IMR-90 (cell line): ENCODE measurements around the gene TTF1. TPM values are rescaled to one million over a fixed set of nuclear protein-coding genes. Genes with fewer than 3 reads are reported as not detected.

Experiments used
- ATAC-seq: fragments of 200-7000 bp; cut with Tn5 transposase; 2 replicates; pipeline ENCODE4 v1.9.1; 2020; ENCODE audit warnings: low read depth, mild to moderate bottlenecking, moderate library complexity
- BruUV-seq: library from RNA; stranded (reverse); fragments of 400-500 nt; replicated peaks from 2 replicates; lab custom pipeline; 2021; lab: Mats Ljungman, UMichigan
- CTCF ChIA-PET: fragments of 300-600 bp; formaldehyde crosslinking; extraction: SDS; loops from one replicate; lab custom pipeline; 2021; ENCODE audit warnings: antibody characterized with exemption; lab: Yijun Ruan, JAX
- POLR2A ChIA-PET: fragments of 300-600 bp; sonication (Branson Sonifier 250); formaldehyde crosslinking; loops from one replicate; lab custom pipeline; 2022; ENCODE audit warnings: antibody characterized with exemption; ENCODE audit not compliant: unreplicated experiment; lab: Charles Lee
- DNase-seq: peaks from one replicate; pipeline ENCODE4 v3.0.0; 2013
- H2AFZ ChIP-seq: replicated peaks from 2 replicates; pipeline ENCODE3; 2013; ENCODE audit warnings: low read length, mild to moderate bottlenecking; ENCODE audit not compliant: poor library complexity
- H2AK5ac ChIP-seq: 2 replicates; pipeline ENCODE4 v1.6.1; 2013; ENCODE audit warnings: low read depth, low read length, inconsistent platforms
- H2AK9ac ChIP-seq: replicated peaks from 2 replicates; pipeline ENCODE3; 2013; ENCODE audit warnings: mild to moderate bottlenecking, low read depth, low read length, moderate library complexity; ENCODE audit not compliant: poor library complexity
- H2BK120ac ChIP-seq: 2 replicates; pipeline ENCODE4 v1.6.1; 2013; ENCODE audit warnings: low read depth, low read length, inconsistent platforms
- H2BK15ac ChIP-seq: 3 replicates; pipeline ENCODE4 v1.6.1; 2013; ENCODE audit warnings: low read depth, low read length, inconsistent platforms
- H2BK20ac ChIP-seq: 2 replicates; pipeline ENCODE4 v1.6.1; 2013; ENCODE audit warnings: low read depth, mild to moderate bottlenecking, inconsistent platforms, low read length, moderate library complexity
- H2BK5ac ChIP-seq: 2 replicates; pipeline ENCODE4 v1.6.1; 2013; ENCODE audit warnings: mild to moderate bottlenecking, low read depth, low read length, inconsistent platforms; ENCODE audit not compliant: poor library complexity, severe bottlenecking
- H3K14ac ChIP-seq: replicated peaks from 2 replicates; pipeline ENCODE4 v1.6.1; 2013; ENCODE audit warnings: low read depth, low read length, inconsistent platforms
- H3K18ac ChIP-seq: 2 replicates; pipeline ENCODE4 v1.6.1; 2013; ENCODE audit warnings: low read depth, low read length, control low read depth
- H3K23ac ChIP-seq: 2 replicates; pipeline ENCODE4 v1.6.1; 2013; ENCODE audit warnings: low read depth, low read length, inconsistent platforms
- H3K27ac ChIP-seq: 2 replicates; pipeline ENCODE4 v1.5.1; 2013; ENCODE audit warnings: mild to moderate bottlenecking, control low read depth, low read length; ENCODE audit not compliant: insufficient read depth
- H3K27me3 ChIP-seq: 2 replicates; pipeline ENCODE4 v1.6.1; 2013; ENCODE audit warnings: low read length; ENCODE audit not compliant: control insufficient read depth, insufficient read depth
- H3K36me3 ChIP-seq: 2 replicates; pipeline ENCODE4 v1.6.1; 2013; ENCODE audit warnings: low read length, mixed read lengths; ENCODE audit not compliant: control insufficient read depth, insufficient read depth
- H3K4ac ChIP-seq: 2 replicates; pipeline ENCODE4 v1.6.1; 2013; ENCODE audit warnings: low read depth, low read length, inconsistent platforms
- H3K4me1 ChIP-seq: 2 replicates; pipeline ENCODE4 v1.6.1; 2013; ENCODE audit warnings: low read length, mixed read lengths; ENCODE audit not compliant: control insufficient read depth, insufficient read depth
- H3K4me2 ChIP-seq: 2 replicates; pipeline ENCODE4 v1.6.1; 2013; ENCODE audit warnings: low read depth, mild to moderate bottlenecking, control low read depth, low read length, moderate library complexity
- H3K4me3 ChIP-seq: 2 replicates; pipeline ENCODE4 v1.5.1; 2013; ENCODE audit warnings: low read depth, mild to moderate bottlenecking, control low read depth, low read length, moderate library complexity; ENCODE audit not compliant: insufficient read depth
- H3K56ac ChIP-seq: 2 replicates; pipeline ENCODE4 v1.6.1; 2013; ENCODE audit warnings: low read length, inconsistent platforms; ENCODE audit not compliant: insufficient read depth; ENCODE audit errors: extremely low read depth
- H3K79me1 ChIP-seq, 2 experiments: 2 replicates each; pipeline ENCODE4 v1.6.1; 2013; ENCODE audit warnings: low read length in 2 of 2, inconsistent platforms in 1 of 2, low read depth in 1 of 2
- H3K9ac ChIP-seq: 2 replicates; pipeline ENCODE4 v1.6.1; 2013; ENCODE audit warnings: low read depth, low read length, control low read depth
- H3K9me1 ChIP-seq: 2 replicates; pipeline ENCODE4 v1.6.1; 2013; ENCODE audit warnings: low read length, inconsistent platforms; ENCODE audit not compliant: insufficient read depth
- H3K9me3 ChIP-seq: 2 replicates; pipeline ENCODE4 v1.6.1; 2013; ENCODE audit warnings: low read length; ENCODE audit not compliant: control insufficient read depth, insufficient read depth
- H4K20me1 ChIP-seq: 2 replicates; pipeline ENCODE4 v1.6.1; 2013; ENCODE audit warnings: low read length, inconsistent platforms; ENCODE audit not compliant: insufficient read depth
- H4K5ac ChIP-seq: 2 replicates; pipeline ENCODE4 v1.6.1; 2013; ENCODE audit warnings: mild to moderate bottlenecking, low read depth, low read length, control low read depth
- H4K8ac ChIP-seq, 2 experiments: 2 replicates each; pipeline ENCODE4 v1.6.1; 2013; ENCODE audit warnings: low read depth in 2 of 2, low read length in 2 of 2, control low read depth in 1 of 2, inconsistent platforms in 1 of 2
- H4K91ac ChIP-seq: 2 replicates; pipeline ENCODE4 v1.6.1; 2013; ENCODE audit warnings: low read depth, low read length, inconsistent platforms; ENCODE audit not compliant: insufficient read depth
- MAFK ChIP-seq: IDR thresholded peaks from 2 replicates; pipeline ENCODE4 v1.6.1; 2012; ENCODE audit warnings: low read depth, low read length, improper control_type of control experiment
- MAZ ChIP-seq: IDR thresholded peaks from 2 replicates; pipeline ENCODE4 v1.6.1; 2012; ENCODE audit warnings: low read depth, mild to moderate bottlenecking, low read length, improper control_type of control experiment, moderate library complexity, borderline replicate concordance
- RFX5 ChIP-seq: IDR thresholded peaks from 2 replicates; pipeline ENCODE4 v1.8.0; 2012; ENCODE audit warnings: low read depth, mild to moderate bottlenecking, low read length, moderate library complexity
- SMC3 ChIP-seq: fragments of 150-350 bp; IDR thresholded peaks from 2 replicates; pipeline ENCODE4 v1.6.1; 2016; ENCODE audit warnings: low read depth, mild to moderate bottlenecking, antibody characterized with exemption, low read length, moderate library complexity
- WGBS, 2 experiments: methylation state at CpG; one replicate each; pipeline versions ENCODE4 v1.1.5 to v1.1.7; 2013; ENCODE audit warnings: missing lambda C conversion rate in 2 of 2; ENCODE audit not compliant: insufficient read length in 1 of 2; ENCODE audit errors: extremely low coverage in 2 of 2; 5-methylcytosine and 5-hydroxymethylcytosine counted together
- dilution Hi-C: fragments of 300-500 bp; cut with HindIII; formaldehyde crosslinking; loops from one replicate; pipeline ENCODE4 v1.14.3; 2018; ENCODE audit warnings: low sequenced_read_pairs; ENCODE audit not compliant: unreplicated experiment
- in situ Hi-C: fragments of 300-500 bp; cut with MboI; formaldehyde crosslinking; loops from 3 replicates; pipeline ENCODE4 v1.14.3; 2019; ENCODE audit warnings: low sequenced_read_pairs, inconsistent platforms, mixed read lengths
- intact Hi-C: fragments of 100-400 bp; cut with micrococcal nuclease; formaldehyde crosslinking; loops from 2 replicates; pipeline ENCODE4 v1.10.0; 2022
- microRNA-seq, 2 experiments: library from miRNA; stranded (forward) in 1 of 2; unstranded in 1 of 2; fragments of 10-50 nt in 1 of 2; fragments of <30 nt in 1 of 2; gene quantifications in 1 of 2; microRNA quantifications in 1 of 2; one replicate each; pipeline versions ENCODE3 to v1.1.0; 2013 to 2020; ENCODE audit not compliant: insufficient read depth in 1 of 2, insufficient read length in 1 of 2, unreplicated experiment in 1 of 2
- polyA plus RNA-seq, 3 experiments: library from polyadenylated mRNA; depleted of rRNA; stranded (reverse); fragments of >200 nt; gene quantifications; 2 replicates each; pipeline ENCODE4 v1.2.3, GENCODE V29; 2012; ENCODE audit warnings: low replicate concordance in 1 of 3
- small RNA-seq, 5 experiments: library from RNA; depleted of rRNA; stranded (forward); fragments of <200 nt; gene quantifications; one replicate each; pipeline ENCODE3, GENCODE V24; 2012
- total RNA-seq: library from RNA; depleted of rRNA; stranded (reverse); fragments of >200 nt; gene quantifications from 2 replicates; pipeline ENCODE4 v1.2.3, GENCODE V29; 2012; rRNA removed

TTF1 gene
- total and polyA plus RNA-seq, 2 of the 4 experiments (the other 2 are of a cell fraction) = 6.5 to 12.0 TPM

- H3K18ac ChIP-seq = no peak overlapping the region
- H4K20me1 ChIP-seq = 0 out of 2 replicates have a peak, but pooled peaks cover 4% of the 10 kb centered on the region
- no peak overlapping the region for H4K8ac ChIP-seq
- no peak overlapping the region for H3K4ac ChIP-seq
- H3K14ac ChIP-seq = no peak overlapping the region
- no peak overlapping the region for H2AK9ac ChIP-seq
- H3K4me1 ChIP-seq = no peaks in the 10 kb centered on the region
- no peaks in the 10 kb centered on the region for H3K9me3 ChIP-seq
- no peak overlapping the region for H3K27ac ChIP-seq
- no peak overlapping the region for H2BK5ac ChIP-seq
- CTCF ChIA-PET = no interaction called here
- no peak overlapping the region for H3K56ac ChIP-seq
- no peak overlapping the region for H3K4me3 ChIP-seq
- H3K23ac ChIP-seq = no peak overlapping the region
- no peak overlapping the region for H2BK120ac ChIP-seq
- H3K9ac ChIP-seq = no peak overlapping the region
- H3K36me3 ChIP-seq = peaks cover 29% of the 10 kb centered on the region
- H3K79me1 ChIP-seq = peaks cover 20 to 42% of the 10 kb centered on the region in 2 experiments
- TSS peak; percentile 29 for BruUV-seq
- ATAC-seq (no peak), DNase-seq (no peak)
- TF ChIP-seq SMC3 = no peak
- no peak for TF ChIP-seq MAFK
- no peak for TF ChIP-seq RFX5
- TF ChIP-seq MAZ = no peak
- no peak overlapping the region for H3K4me2 ChIP-seq
- H2BK15ac ChIP-seq = no peak overlapping the region
- dilution Hi-C loops (no loop called here), intact Hi-C loops (no loop called here), in situ Hi-C loops (loop anchor here (25.0 kb wide), 1 partner anchor 1190 kb away; the partner anchor contains the start of gene NUP214)
- no peak overlapping the region for H2BK20ac ChIP-seq
- no peaks in the 10 kb centered on the region; the same call in 1 of the 2 replicates for H3K9me1 ChIP-seq
- H3K27me3 ChIP-seq = no peaks in the 10 kb centered on the region
- POLR2A ChIA-PET = no interaction called here
- H2AFZ ChIP-seq = no peak overlapping the region
- no peak overlapping the region for H4K5ac ChIP-seq
- WGBS, 2 experiments = no CpG with 5 or more reads among the region's 6 CpGs
- no peak overlapping the region for H2AK5ac ChIP-seq
- H4K91ac ChIP-seq = no peak overlapping the region
Observed at GRCh38 chr9:132327537-132327936, 79.1 kb downstream of the TTF1 start.

Small RNAs within 50 kb of the gene (microRNA-seq; reads per million reads assigned to microRNA genes)
- not detected for gene RNU5D-2P (ENCODE audit: insufficient read depth, insufficient read length)

Small RNAs within 50 kb of the gene (small RNA-seq; reads per million reads assigned to genes)
- gene RNU5D-2P = 0 to 12.0 (median 0.28) reads per million in 5 experiments

Other genes with a start within 250 kb of the TTF1 start
- gene NTNG2, start 244.8 kb downstream of the TTF1 start, total RNA-seq = 0.28 and 0.54 TPM in 2 replicates
- 0.84 and 1.2 TPM in 2 replicates for gene NTNG2, start 244.8 kb downstream of the TTF1 start, polyA plus RNA-seq (2012; rRNA removed)
- gene SETX, start 51.9 kb downstream of the TTF1 start, total RNA-seq = 55.0 and 67.8 TPM in 2 replicates
- 11.3 and 13.1 TPM in 2 replicates for gene SETX, start 51.9 kb downstream of the TTF1 start, polyA plus RNA-seq (2012; rRNA removed)
- gene CFAP77, start 3.4 kb upstream of the TTF1 start, total RNA-seq = not detected in 2 replicates
- gene CFAP77, start 3.4 kb upstream of the TTF1 start, polyA plus RNA-seq (2012; rRNA removed) = 0.13 TPM in 1 of 2 replicates, not detected in the other
- gene BARHL1, start 175.8 kb upstream of the TTF1 start, total RNA-seq = not detected in 2 replicates
- gene BARHL1, start 175.8 kb upstream of the TTF1 start, polyA plus RNA-seq (2012; rRNA removed) = not detected in 2 replicates